Testis (tissue), 3 donors: ENCODE measurements around the gene ITIH3. TPM values are rescaled to one million over a fixed set of nuclear protein-coding genes. Genes with fewer than 3 reads are reported as not detected.

ENCODE experiments used
- DNase-seq: peaks from one replicate; pipeline ENCODE4 v3.0.0-alpha.2; 2019
- H3K27ac ChIP-seq, 2 donors: fragments of 200-600 bp; sonication (generic); one replicate each; pipeline ENCODE4 v1.5.1; 2019
- H3K27me3 ChIP-seq: fragments of 200-600 bp; sonication (generic); one replicate; pipeline ENCODE4 v1.5.1; 2019
- H3K36me3 ChIP-seq: fragments of 200-600 bp; sonication (generic); one replicate; pipeline ENCODE4 v1.5.1; 2017; ENCODE audit warnings: low read depth; ENCODE audit errors: missing control alignments
- H3K4me1 ChIP-seq: fragments of 200-600 bp; sonication (generic); one replicate; pipeline ENCODE4 v1.5.1; 2019
- H3K4me3 ChIP-seq, 2 donors: fragments of 200-600 bp; sonication (generic); one replicate each; pipeline ENCODE4 v1.5.1; 2017 to 2019
- H3K9me3 ChIP-seq: fragments of 200-600 bp; sonication (generic); one replicate; pipeline ENCODE4 v1.5.1; 2017
- POLR2A ChIP-seq: fragments of 450-650 bp; IDR thresholded peaks from one replicate; pipeline ENCODE4 v1.6.1; 2017; ENCODE audit warnings: antibody characterized with exemption, mild to moderate bottlenecking, moderate library complexity
- WGBS, 2 donors: methylation state at CpG; one replicate each; pipeline ENCODE4 v1.1.5; 2018; 5-methylcytosine and 5-hydroxymethylcytosine counted together
- intact Hi-C: fragments of 100-400 bp; cut with DNase I; formaldehyde crosslinking; loops from one replicate; pipeline ENCODE4 v1.15.1; 2023; ENCODE audit warnings: low total_unique reads
- polyA plus RNA-seq: library from polyadenylated mRNA; stranded (reverse); fragments of 350-450 nt; fragmentation: Illumina TruSeq; extraction: RNeasy Lipid Tissue Mini Kit (QIAGEN cat#74804); gene quantifications from one replicate; pipeline ENCODE4 v1.2.3, GENCODE V29; 2014; ENCODE audit warnings: low read depth, low replicate concordance; ENCODE audit not compliant: insufficient read depth
- total RNA-seq, 2 donors: library from RNA; depleted of rRNA; stranded (reverse); fragments of >200 nt; gene quantifications; one replicate each; pipeline ENCODE4 v1.2.3, GENCODE V29; 2016
- TF ChIP-seq, protein P1 (sequence below), 3 experiments: fragments of 450-650 bp in 2 of 3; fragments of 200-600 bp in 1 of 3; sonication (generic) in 1 of 3; IDR thresholded peaks; one replicate each; pipeline ENCODE4 v1.5.1; 2016 to 2019; ENCODE audit warnings: antibody characterized with exemption in 3 of 3, mild to moderate bottlenecking in 2 of 3, moderate library complexity in 1 of 3

Gene ITIH3
- total and polyA plus RNA-seq, 3 donors from 2014 or later: 5.4 to 9.9 (median 6.3) TPM

DNA sequence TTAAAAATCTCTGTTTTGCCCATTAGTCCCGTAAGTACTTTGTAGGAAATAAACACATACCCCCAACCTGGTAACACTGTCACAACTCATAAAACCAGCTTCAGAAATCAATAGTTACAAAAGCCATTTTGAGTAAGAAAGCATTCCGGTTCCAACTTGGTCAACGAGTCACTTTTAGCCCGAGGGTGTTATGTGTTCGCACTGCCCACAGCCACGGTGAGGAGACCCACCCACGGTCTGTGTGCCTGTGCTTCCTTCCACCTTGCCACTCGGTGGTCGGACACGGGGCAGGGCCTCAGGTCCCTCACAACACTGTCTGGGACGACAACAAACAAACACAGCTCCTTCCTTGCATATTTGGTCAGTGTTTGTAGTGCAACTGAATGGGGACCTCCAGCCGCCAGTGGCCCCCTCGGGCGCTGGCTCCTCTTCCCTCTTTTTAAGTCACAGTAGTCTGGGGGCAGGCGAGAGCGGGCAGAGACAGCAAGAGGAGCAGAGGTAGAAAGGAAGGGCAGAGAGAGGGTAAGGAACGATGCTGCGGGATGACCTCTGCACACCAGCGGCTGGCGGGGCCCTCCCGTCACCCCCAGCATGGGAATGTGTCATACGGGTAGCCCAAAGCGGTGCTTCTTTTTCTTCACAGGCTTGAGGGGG is 45.4 kb downstream of the ITIH3 start:
- 87 to 91% methylated on average over 20 to 23 of the region's 23 CpGs for WGBS, 2 donors
- intact Hi-C loops: no loop called here
- Histone ChIP-seq H3K9me3 (no peaks in the 10 kb centered on the region), H3K4me1 (peaks cover 7% of the 10 kb centered on the region), H3K4me3 (no peak overlapping the region), H3K27ac (no peak overlapping the region), H3K36me3 (no peaks in the 10 kb centered on the region), H3K27me3 (no peaks in the 10 kb centered on the region)
- TF ChIP-seq, protein P1, sequence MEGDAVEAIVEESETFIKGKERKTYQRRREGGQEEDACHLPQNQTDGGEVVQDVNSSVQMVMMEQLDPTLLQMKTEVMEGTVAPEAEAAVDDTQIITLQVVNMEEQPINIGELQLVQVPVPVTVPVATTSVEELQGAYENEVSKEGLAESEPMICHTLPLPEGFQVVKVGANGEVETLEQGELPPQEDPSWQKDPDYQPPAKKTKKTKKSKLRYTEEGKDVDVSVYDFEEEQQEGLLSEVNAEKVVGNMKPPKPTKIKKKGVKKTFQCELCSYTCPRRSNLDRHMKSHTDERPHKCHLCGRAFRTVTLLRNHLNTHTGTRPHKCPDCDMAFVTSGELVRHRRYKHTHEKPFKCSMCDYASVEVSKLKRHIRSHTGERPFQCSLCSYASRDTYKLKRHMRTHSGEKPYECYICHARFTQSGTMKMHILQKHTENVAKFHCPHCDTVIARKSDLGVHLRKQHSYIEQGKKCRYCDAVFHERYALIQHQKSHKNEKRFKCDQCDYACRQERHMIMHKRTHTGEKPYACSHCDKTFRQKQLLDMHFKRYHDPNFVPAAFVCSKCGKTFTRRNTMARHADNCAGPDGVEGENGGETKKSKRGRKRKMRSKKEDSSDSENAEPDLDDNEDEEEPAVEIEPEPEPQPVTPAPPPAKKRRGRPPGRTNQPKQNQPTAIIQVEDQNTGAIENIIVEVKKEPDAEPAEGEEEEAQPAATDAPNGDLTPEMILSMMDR (IDR thresholded peaks at IDR 0.05): no peak
- TF ChIP-seq POLR2A: no peak
- DNase-seq: no peak

DNA sequence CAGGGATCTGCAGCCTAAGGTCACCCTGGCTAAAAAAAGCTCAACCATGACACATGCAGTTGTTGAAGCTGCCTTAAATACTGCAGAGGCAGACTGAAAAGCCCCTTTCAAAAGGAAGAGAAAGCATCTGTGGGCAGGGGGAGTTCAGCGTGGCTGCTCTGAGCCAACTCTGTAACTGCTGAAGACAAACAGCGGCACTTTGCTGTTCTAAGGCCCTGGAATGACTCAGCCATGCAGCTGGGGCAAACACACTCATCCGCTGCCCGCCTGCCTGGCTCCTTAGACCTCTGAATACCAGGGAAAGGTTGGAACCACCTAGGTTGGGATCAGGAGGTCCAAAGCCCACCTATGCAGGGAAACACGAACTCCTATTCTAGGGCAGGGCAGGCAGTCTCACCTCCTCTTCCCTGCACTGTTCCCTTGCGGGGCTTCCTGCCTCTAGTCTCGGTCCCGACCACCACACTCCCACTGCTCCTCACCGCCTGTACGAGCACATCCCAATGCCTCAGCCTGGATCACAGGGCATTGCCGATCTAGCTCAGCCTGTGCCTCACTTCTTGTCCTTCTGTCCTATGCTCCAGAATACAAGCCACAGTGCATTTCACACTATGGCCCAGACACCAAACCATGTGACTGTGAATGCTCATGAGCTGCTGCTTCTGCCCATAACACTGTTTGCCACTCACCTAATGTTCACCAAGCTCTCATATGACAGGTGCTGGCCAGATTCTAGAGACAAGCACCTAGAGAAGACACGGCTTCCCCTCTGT is 46.8 kb downstream of the ITIH3 start:
- Histone ChIP-seq H3K27me3 (no peaks in the 10 kb centered on the region), H3K4me1 (peaks cover 11% of the 10 kb centered on the region), H3K9me3 (no peaks in the 10 kb centered on the region), H3K36me3 (no peaks in the 10 kb centered on the region), H3K27ac (no peak overlapping the region), H3K4me3 (no peak overlapping the region)
- DNase-seq: no peak
- WGBS, 2 donors: 97% methylated on average over 11 to 12 of the region's 12 CpGs
- intact Hi-C loops: no loop called here
- TF ChIP-seq, protein P1 (IDR thresholded peaks at IDR 0.05): no peak
- no peak for TF ChIP-seq POLR2A

DNA sequence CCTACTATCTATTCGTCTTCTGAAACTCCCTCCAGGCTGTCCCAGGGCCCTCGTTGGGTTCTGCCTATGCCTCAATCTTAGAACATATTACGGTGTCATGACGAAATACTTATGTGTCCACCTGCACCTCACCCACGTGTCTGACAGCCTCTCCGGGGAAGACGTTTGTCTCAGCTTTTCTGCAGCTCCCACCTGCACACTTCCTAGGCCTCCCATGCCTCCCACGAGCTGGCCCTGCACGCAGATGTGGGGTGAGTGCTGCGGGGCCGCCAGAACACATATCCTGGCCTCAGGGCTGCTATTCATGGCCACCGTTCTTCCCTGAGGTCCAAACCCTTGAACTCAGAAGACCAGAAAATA is 47.4 kb downstream of the ITIH3 start:
- H3K36me3 ChIP-seq: no peaks in the 10 kb centered on the region
- DNase-seq: no peak
- no peak overlapping the region for H3K4me3 ChIP-seq
- H3K9me3 ChIP-seq: no peaks in the 10 kb centered on the region
- intact Hi-C loops: no loop called here
- 69 to 80% methylated on average over 11 to 12 of the region's 12 CpGs for WGBS, 2 donors
- H3K4me1 ChIP-seq: peaks cover 11% of the 10 kb centered on the region
- TF ChIP-seq, protein P1 (IDR thresholded peaks at IDR 0.05): no peak
- TF ChIP-seq POLR2A: no peak
- no peaks in the 10 kb centered on the region for H3K27me3 ChIP-seq
- no peak overlapping the region for H3K27ac ChIP-seq

DNA sequence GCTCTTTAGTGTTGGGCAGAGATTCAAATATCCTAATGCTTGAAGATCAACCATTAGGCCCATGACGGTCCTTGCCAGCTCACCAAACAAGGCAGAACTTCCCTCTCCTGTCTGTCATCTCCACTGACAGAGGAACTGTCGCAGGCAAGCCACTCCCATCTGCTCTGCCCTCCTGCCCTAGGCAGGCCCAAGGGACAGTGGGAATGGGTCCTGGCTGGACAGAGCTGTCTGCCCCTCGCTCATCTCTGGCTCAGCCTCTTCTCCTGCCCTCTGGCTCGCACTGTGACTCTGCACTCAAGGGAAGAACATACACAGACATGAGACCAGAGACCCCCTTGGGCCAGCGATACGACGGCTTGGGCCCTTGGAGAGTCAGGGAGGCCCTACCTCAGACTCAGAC is 47.8 kb downstream of the ITIH3 start:
- H3K4me1 ChIP-seq: peaks cover 11% of the 10 kb centered on the region
- H3K9me3 ChIP-seq: no peaks in the 10 kb centered on the region
- no peaks in the 10 kb centered on the region for H3K36me3 ChIP-seq
- H3K27ac ChIP-seq: no peak overlapping the region
- DNase-seq: no peak
- TF ChIP-seq, protein P1 (IDR thresholded peaks at IDR 0.05): no peak
- TF ChIP-seq POLR2A: no peak
- H3K27me3 ChIP-seq: no peaks in the 10 kb centered on the region
- 74 to 91% methylated on average over 6 to 7 of the region's 7 CpGs for WGBS, 2 donors
- intact Hi-C loops: no loop called here
- no peak overlapping the region for H3K4me3 ChIP-seq
